ENCODE measurements around the gene TRIM38. TPM values are rescaled to one million over a fixed set of nuclear protein-coding genes. Genes with fewer than 3 reads are reported as not detected.

Gene TRIM38
- total RNA-seq, 3 donors from 2014 or later = 11.4 to 15.8 (median 12.6) TPM

DNA sequence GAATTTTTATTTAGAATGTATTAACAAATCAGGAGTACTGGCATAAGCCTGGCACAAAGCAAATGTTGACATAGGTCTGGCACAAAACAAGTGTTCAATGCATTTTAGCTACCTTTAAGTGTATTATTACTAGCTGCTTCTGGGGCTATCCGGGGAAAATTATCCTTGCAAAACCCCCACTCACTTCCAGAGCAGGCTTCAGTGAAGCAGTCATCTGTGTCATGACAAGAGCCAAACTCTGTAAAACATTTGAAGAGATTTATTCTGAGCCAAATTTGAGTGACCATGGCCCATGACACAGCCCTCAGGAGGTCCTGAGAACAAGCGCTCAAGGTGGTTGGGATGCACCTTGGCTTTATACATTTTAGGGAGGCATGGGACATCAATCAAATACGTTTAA, 6.4 kb upstream of the TRIM38 start:
- no peaks in the 10 kb centered on the region for H3K36me3 ChIP-seq (ENCODE audit: low read depth)
- H3K4me3 ChIP-seq = no peak overlapping the region
- no peaks in the 10 kb centered on the region for H3K4me1 ChIP-seq (ENCODE audit: low read depth)
- TF ChIP-seq, protein P1, sequence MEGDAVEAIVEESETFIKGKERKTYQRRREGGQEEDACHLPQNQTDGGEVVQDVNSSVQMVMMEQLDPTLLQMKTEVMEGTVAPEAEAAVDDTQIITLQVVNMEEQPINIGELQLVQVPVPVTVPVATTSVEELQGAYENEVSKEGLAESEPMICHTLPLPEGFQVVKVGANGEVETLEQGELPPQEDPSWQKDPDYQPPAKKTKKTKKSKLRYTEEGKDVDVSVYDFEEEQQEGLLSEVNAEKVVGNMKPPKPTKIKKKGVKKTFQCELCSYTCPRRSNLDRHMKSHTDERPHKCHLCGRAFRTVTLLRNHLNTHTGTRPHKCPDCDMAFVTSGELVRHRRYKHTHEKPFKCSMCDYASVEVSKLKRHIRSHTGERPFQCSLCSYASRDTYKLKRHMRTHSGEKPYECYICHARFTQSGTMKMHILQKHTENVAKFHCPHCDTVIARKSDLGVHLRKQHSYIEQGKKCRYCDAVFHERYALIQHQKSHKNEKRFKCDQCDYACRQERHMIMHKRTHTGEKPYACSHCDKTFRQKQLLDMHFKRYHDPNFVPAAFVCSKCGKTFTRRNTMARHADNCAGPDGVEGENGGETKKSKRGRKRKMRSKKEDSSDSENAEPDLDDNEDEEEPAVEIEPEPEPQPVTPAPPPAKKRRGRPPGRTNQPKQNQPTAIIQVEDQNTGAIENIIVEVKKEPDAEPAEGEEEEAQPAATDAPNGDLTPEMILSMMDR (IDR thresholded peaks at IDR 0.05) = no peak
- no peaks in the 10 kb centered on the region for H3K9me3 ChIP-seq
- DNase-seq = no peak
- no peak for ATAC-seq
- intact Hi-C loops (cut with DNase I, micrococcal nuclease) = no loop called here

DNA sequence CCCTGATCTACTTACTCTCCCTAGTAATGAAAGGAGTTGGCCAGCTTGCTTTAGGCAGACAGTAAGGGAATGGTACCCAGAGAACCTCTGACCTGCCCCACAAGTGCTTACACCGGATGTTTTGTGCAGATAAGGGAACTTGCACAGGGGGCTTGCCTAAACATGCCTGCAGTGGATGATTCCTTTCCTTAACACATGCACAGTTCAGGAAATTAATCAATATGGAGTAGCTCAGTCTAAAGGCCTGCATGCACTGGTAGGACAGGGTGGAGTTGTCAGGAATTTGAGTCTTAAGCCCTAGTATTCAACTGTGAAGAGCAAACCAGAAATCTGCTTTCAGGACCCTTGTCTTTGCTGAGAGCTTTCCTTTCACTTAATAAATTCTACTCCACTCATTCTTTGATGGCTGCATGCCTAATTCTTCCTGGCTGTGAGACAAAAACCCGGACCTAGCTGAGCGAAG, 3.9 kb upstream of the TRIM38 start:
- Histone ChIP-seq H3K36me3 (ENCODE audit: low read depth) (no peaks in the 10 kb centered on the region), H3K4me1 (ENCODE audit: low read depth) (no peaks in the 10 kb centered on the region), H3K4me3 (no peak overlapping the region), H3K9me3 (no peaks in the 10 kb centered on the region)
- intact Hi-C loops (cut with DNase I, micrococcal nuclease) = no loop called here
- TF ChIP-seq, protein P1 (IDR thresholded peaks at IDR 0.05) = no peak
- DNase-seq = no peak
- no peak for ATAC-seq

DNA sequence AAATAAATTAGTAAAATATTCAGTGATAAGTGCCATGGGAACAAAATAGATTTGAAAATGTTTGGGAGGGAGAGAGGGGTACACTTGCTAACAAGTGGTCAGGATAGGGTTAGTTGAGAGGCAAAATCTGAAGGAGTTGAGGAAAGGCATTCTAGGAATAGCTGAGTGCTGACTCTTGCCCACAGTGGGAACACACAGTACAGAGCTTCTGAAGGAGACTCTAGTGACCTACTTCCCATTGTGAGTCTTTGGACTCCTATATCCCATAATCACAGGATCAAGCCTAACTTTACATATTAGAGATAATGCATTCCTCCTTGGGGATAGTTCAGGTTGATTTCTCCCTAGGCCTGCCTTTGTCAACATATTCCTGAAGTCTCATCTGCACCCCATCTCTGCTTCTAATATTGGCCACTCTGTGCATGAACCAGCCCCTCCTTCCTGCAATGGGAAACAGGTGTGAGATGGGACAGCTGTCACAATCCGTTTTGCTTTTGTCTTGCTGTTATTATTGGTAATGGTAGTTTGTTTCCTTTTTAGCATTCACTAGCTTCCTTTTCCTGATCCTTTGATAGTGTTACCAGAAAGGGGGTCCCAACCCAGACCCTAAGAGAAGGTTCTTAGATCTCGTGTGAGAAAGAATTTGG, 2.6 kb upstream of the TRIM38 start:
- no peak for DNase-seq
- intact Hi-C loops (cut with DNase I, micrococcal nuclease) = no loop called here
- no peak for ATAC-seq
- H3K9me3 ChIP-seq = no peaks in the 10 kb centered on the region
- H3K4me3 ChIP-seq = no peak overlapping the region
- TF ChIP-seq, protein P1 (IDR thresholded peaks at IDR 0.05) = no peak
- peaks cover 4% of the 10 kb centered on the region for H3K4me1 ChIP-seq (ENCODE audit: low read depth)
- no peaks in the 10 kb centered on the region for H3K36me3 ChIP-seq (ENCODE audit: low read depth)

DNA sequence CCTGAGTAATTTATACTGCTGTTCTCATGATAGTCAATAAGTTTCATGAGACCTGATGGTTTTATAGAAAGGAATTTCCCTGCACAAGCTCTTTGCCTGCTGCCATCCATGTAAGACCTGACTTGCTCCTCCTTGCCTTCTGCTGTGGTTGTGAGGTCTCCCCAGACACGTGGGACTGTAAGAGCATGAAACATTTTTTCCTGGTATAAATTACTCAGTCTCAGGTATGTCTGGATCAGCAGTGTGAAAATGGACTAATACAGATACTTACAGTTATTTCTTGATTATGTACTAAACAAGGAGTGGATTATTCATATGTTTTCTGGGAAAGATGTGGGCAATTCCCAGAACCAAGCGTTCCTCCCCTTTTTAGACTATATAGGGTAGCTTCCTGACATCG, 1.9 kb upstream of the TRIM38 start:
- H3K9me3 ChIP-seq = no peaks in the 10 kb centered on the region
- intact Hi-C loops (cut with DNase I, micrococcal nuclease) = no loop called here
- H3K4me1 ChIP-seq (ENCODE audit: low read depth) = peaks cover 4% of the 10 kb centered on the region
- no peak overlapping the region for H3K4me3 ChIP-seq
- no peak for ATAC-seq
- DNase-seq = no peak
- TF ChIP-seq, protein P1 (IDR thresholded peaks at IDR 0.05) = no peak
- no peaks in the 10 kb centered on the region for H3K36me3 ChIP-seq (ENCODE audit: low read depth)

DNA sequence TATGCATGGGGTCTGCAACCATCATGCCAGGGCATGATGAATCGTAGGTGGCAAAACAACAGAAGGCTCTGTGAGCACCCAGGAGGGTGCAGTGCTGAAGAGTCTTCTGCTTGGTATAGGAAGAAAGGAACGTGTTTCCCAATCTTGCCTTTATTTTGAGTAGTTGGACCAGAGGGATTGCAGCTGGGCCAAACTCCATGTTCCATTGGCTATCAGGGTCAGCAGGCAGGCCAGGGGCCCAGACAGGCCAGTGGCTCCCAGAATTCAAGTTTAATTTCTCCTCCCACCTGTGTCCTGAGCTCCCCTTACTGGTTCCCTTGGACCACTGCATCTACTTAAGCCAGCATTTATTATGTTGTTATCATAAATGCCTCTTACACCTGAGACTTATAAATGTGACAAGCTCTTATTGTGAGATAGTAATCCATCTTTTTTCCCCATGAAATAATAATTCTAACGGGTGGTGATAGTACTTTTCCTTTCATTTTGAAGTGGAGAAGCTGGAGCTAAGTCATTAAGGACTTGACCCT, 918 bp upstream of the TRIM38 start:
- H3K4me1 ChIP-seq (ENCODE audit: low read depth) = peaks cover 8% of the 10 kb centered on the region
- ATAC-seq (no peak), DNase-seq (no peak)
- H3K4me3 ChIP-seq = no peak overlapping the region
- TF ChIP-seq, protein P1 (IDR thresholded peaks at IDR 0.05) = no peak
- no peaks in the 10 kb centered on the region for H3K9me3 ChIP-seq
- intact Hi-C loops (cut with DNase I, micrococcal nuclease) = no loop called here
- H3K36me3 ChIP-seq (ENCODE audit: low read depth) = no peaks in the 10 kb centered on the region
